Measurements from ENCODE around the gene DPCD. TPM values are rescaled to one million over a fixed set of nuclear protein-coding genes. Genes with fewer than 3 reads are reported as not detected.
"Not testable (repeated sequence)": the region's sequence is repeated elsewhere in the genome, so short reads cannot be mapped to it uniquely, and the experiment has no call there.

DPCD gene
- total RNA-seq, 6 experiments from 2014 or later = 30.6 to 36.1 (median 32.5) TPM

GRCh38 chr10:101631821-101632475 is 43.8 kb downstream of the DPCD start:
- no peaks in the 10 kb centered on the region for H3K9me3 Mint-ChIP-seq
- peaks cover 6% of the 10 kb centered on the region for H3K36me3 Mint-ChIP-seq (ENCODE audit: low read depth)
- no peak for TF ChIP-seq CTCF (IDR thresholded peaks at IDR 0.05)
- DNase-seq = no peak
- H3K27ac Mint-ChIP-seq = no peak overlapping the region
- H3K27me3 Mint-ChIP-seq (ENCODE audit: insufficient read depth) = no peaks in the 10 kb centered on the region; the same call in 1 of the 2 replicates
- no peak overlapping the region for H3K4me3 Mint-ChIP-seq
- no peaks in the 10 kb centered on the region; the same call in 1 of the 2 replicates for H3K4me1 Mint-ChIP-seq (ENCODE audit: low read depth)

- not testable (repeated sequence) for H3K36me3 Mint-ChIP-seq (ENCODE audit: low read depth); H3K4me1 Mint-ChIP-seq (ENCODE audit: low read depth); H3K27ac Mint-ChIP-seq; H3K27me3 Mint-ChIP-seq (ENCODE audit: insufficient read depth); H3K4me3 Mint-ChIP-seq; DNase-seq; H3K9me3 Mint-ChIP-seq
These were observed 45.4 kb downstream of the DPCD start for GRCh38 chr10:101633510-101633909.

GRCh38 chr10:101639141-101639900 is 51.2 kb downstream of the DPCD start:
- no peaks in the 10 kb centered on the region for H3K9me3 Mint-ChIP-seq
- no peaks in the 10 kb centered on the region; the same call in 1 of the 2 replicates for H3K27me3 Mint-ChIP-seq (ENCODE audit: insufficient read depth)
- peaks cover 4% of the 10 kb centered on the region; the same call in 1 of the 2 replicates for H3K36me3 Mint-ChIP-seq (ENCODE audit: low read depth)
- H3K27ac Mint-ChIP-seq = no peak overlapping the region
- DNase-seq = no peak
- TF ChIP-seq CTCF (IDR thresholded peaks at IDR 0.05) = no peak
- no peaks in the 10 kb centered on the region for H3K4me1 Mint-ChIP-seq (ENCODE audit: low read depth)
- no peak overlapping the region for H3K4me3 Mint-ChIP-seq

- Mint-ChIP-seq H3K4me1 (ENCODE audit: low read depth) (no peaks in the 10 kb centered on the region), H3K9me3 (no peaks in the 10 kb centered on the region), H3K27ac (no peak overlapping the region), H3K27me3 (ENCODE audit: insufficient read depth) (no peaks in the 10 kb centered on the region; the same call in 1 of the 2 replicates), H3K4me3 (no peak overlapping the region), H3K36me3 (ENCODE audit: low read depth) (peaks cover 4% of the 10 kb centered on the region; the same call in 1 of the 2 replicates)
- TF ChIP-seq CTCF (IDR thresholded peaks at IDR 0.05) = no peak
- no peak for DNase-seq
These were observed 55.4 kb downstream of the DPCD start for GRCh38 chr10:101643546-101643945.

GRCh38 chr10:101644002-101644401 is 55.9 kb downstream of the DPCD start:
- no peaks in the 10 kb centered on the region for H3K9me3 Mint-ChIP-seq
- no peak for DNase-seq
- H3K4me1 Mint-ChIP-seq (ENCODE audit: low read depth) = no peaks in the 10 kb centered on the region
- no peak overlapping the region for H3K4me3 Mint-ChIP-seq
- H3K27ac Mint-ChIP-seq = no peak overlapping the region
- TF ChIP-seq CTCF (IDR thresholded peaks at IDR 0.05) = no peak
- H3K27me3 Mint-ChIP-seq (ENCODE audit: insufficient read depth) = no peaks in the 10 kb centered on the region; the same call in 1 of the 2 replicates
- peaks cover 4% of the 10 kb centered on the region; the same call in 1 of the 2 replicates for H3K36me3 Mint-ChIP-seq (ENCODE audit: low read depth)

- DNase-seq = no peak
- Mint-ChIP-seq H3K4me3 (no peak overlapping the region), H3K36me3 (ENCODE audit: low read depth) (peaks cover 4% of the 10 kb centered on the region; the same call in 1 of the 2 replicates), H3K27me3 (ENCODE audit: insufficient read depth) (peaks cover 2% of the 10 kb centered on the region; the same call in 1 of the 2 replicates), H3K4me1 (ENCODE audit: low read depth) (no peaks in the 10 kb centered on the region), H3K27ac (no peak overlapping the region), H3K9me3 (no peaks in the 10 kb centered on the region)
- no peak for TF ChIP-seq CTCF (IDR thresholded peaks at IDR 0.05)
These were observed 57.5 kb downstream of the DPCD start for GRCh38 chr10:101645659-101646058.

All from HFFc6 (cell line).